ENCODE data around the gene KCTD2. TPM values are rescaled to one million over a fixed set of nuclear protein-coding genes. Genes with fewer than 3 reads are reported as not detected.

Gene KCTD2
- polyA plus RNA-seq, 2 of the 4 experiments (the other 2 are of a cell fraction) = 18.8 to 31.3 TPM

- no peak for TF ChIP-seq SMC3 (IDR thresholded peaks at IDR 0.05)
- no peak for TF ChIP-seq ZC3H11A (IDR thresholded peaks at IDR 0.05)
- TF ChIP-seq POLR2AphosphoS2 (conservative IDR thresholded peaks at IDR 0.05; ENCODE audit: low read length) = no peak
- no peak for TF ChIP-seq KDM1A (IDR thresholded peaks at IDR 0.05; ENCODE audit: low read depth)
- TF ChIP-seq, protein P1, sequence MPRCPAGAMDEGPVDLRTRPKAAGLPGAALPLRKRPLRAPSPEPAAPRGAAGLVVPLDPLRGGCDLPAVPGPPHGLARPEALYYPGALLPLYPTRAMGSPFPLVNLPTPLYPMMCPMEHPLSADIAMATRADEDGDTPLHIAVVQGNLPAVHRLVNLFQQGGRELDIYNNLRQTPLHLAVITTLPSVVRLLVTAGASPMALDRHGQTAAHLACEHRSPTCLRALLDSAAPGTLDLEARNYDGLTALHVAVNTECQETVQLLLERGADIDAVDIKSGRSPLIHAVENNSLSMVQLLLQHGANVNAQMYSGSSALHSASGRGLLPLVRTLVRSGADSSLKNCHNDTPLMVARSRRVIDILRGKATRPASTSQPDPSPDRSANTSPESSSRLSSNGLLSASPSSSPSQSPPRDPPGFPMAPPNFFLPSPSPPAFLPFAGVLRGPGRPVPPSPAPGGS (IDR thresholded peaks at IDR 0.05) = no peak
- TF ChIP-seq GATA3 (IDR thresholded peaks at IDR 0.05; ENCODE audit: borderline replicate concordance) = no peak
- no peak for TF ChIP-seq NFE2L2 (conservative IDR thresholded peaks at IDR 0.05; ENCODE audit: low read length)
- no peak for TF ChIP-seq ZFP36 (IDR thresholded peaks at IDR 0.05; ENCODE audit: borderline replicate concordance, partially characterized antibody)
- TF ChIP-seq, protein P2, sequence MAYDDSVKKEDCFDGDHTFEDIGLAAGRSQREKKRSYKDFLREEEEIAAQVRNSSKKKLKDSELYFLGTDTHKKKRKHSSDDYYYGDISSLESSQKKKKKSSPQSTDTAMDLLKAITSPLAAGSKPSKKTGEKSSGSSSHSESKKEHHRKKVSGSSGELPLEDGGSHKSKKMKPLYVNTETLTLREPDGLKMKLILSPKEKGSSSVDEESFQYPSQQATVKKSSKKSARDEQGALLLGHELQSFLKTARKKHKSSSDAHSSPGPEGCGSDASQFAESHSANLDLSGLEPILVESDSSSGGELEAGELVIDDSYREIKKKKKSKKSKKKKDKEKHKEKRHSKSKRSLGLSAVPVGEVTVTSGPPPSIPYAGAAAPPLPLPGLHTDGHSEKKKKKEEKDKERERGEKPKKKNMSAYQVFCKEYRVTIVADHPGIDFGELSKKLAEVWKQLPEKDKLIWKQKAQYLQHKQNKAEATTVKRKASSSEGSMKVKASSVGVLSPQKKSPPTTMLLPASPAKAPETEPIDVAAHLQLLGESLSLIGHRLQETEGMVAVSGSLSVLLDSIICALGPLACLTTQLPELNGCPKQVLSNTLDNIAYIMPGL (CRISPR knock-in tag; IDR thresholded peaks at IDR 0.05; ENCODE audit: borderline replicate concordance) = no peak
- Histone ChIP-seq H3K9me3 (no peaks in the 10 kb centered on the region), H3K4me1 (no peaks in the 10 kb centered on the region), H3K27ac (no peak overlapping the region), H3K4me3 (no peak overlapping the region), H3K4me2 (no peak overlapping the region)
- POLR2A ChIA-PET = interaction anchor here (2.0 kb wide), 2 partner anchors 9 to 15 kb away, joined by 4 to 11 read pairs; partner anchors contain the start of gene MRPL58
- WGBS (ENCODE audit: missing lambda C conversion rate) = 95% methylated on average over 72 of the region's 76 CpGs
- CTCF ChIA-PET = interaction anchor here (0.6 to 19.2 kb wide), 5 partner anchors 3 to 1692 kb away, joined by 3 to 404 read pairs (median 332); partner anchors contain the start of genes CDR2L, HID1 and MRPL58
- no peak for ATAC-seq
- no peak for DNase-seq (ENCODE audit: low read depth in 1 of 2, low spot score in 1 of 2)
- FAIRE-seq = no peak
These were observed 43.7 kb upstream of the KCTD2 start for GRCh38 chr17:75003070-75003956.

- no peak for DNase-seq (ENCODE audit: low read depth in 1 of 2, low spot score in 1 of 2)
- 94% methylated on average over 19 of the region's 19 CpGs for WGBS (ENCODE audit: missing lambda C conversion rate)
- no peak overlapping the region for H3K4me3 ChIP-seq
- TF ChIP-seq ESRRA (IDR thresholded peaks at IDR 0.05; ENCODE audit: borderline replicate concordance, low read length) = no peak
- no peak for TF ChIP-seq ZSCAN20 (CRISPR knock-in tag; IDR thresholded peaks at IDR 0.05)
- TF ChIP-seq HEYL (CRISPR knock-in tag; IDR thresholded peaks at IDR 0.05) = no peak
- TF ChIP-seq NR3C1 (IDR thresholded peaks at IDR 0.05) = no peak
- TF ChIP-seq HES2 (IDR thresholded peaks at IDR 0.05) = no peak
- no peak for TF ChIP-seq GATA3 (IDR thresholded peaks at IDR 0.05; ENCODE audit: borderline replicate concordance)
- no peak for TF ChIP-seq HOXB13 (CRISPR knock-in tag; IDR thresholded peaks at IDR 0.05; ENCODE audit: low read depth)
- ChIA-PET POLR2A (interaction anchor here (2.0 kb wide), 2 partner anchors 9 to 16 kb away, joined by 4 to 11 read pairs; partner anchors contain the start of gene MRPL58), CTCF (interaction anchor here (0.6 to 19.2 kb wide), 7 partner anchors 2 to 1693 kb away, joined by 3 to 404 read pairs (median 4); partner anchors contain the start of genes CDR2L, HID1 and MRPL58)
- no peak overlapping the region for H3K27ac ChIP-seq
- H3K4me2 ChIP-seq = no peak overlapping the region
- no peak for FAIRE-seq
- no peak for ATAC-seq
- H3K4me1 ChIP-seq = no peaks in the 10 kb centered on the region
- no peaks in the 10 kb centered on the region for H3K9me3 ChIP-seq
These were observed 43.1 kb upstream of the KCTD2 start for GRCh38 chr17:75003957-75004355.

- FAIRE-seq (no peak), ATAC-seq (no peak), DNase-seq (ENCODE audit: low read depth in 1 of 2, low spot score in 1 of 2) (no peak)
- no peak overlapping the region for H3K4me3 ChIP-seq
- WGBS (ENCODE audit: missing lambda C conversion rate) = 93% methylated on average over 3 of the region's 3 CpGs
- TF ChIP-seq POLR2A (IDR thresholded peaks at IDR 0.05; ENCODE audit: low read length) (no peak), NR3C1 (IDR thresholded peaks at IDR 0.05) (no peak), BHLHE40 (IDR thresholded peaks at IDR 0.05; ENCODE audit: low read depth, low read length) (no peak), ZFP36 (IDR thresholded peaks at IDR 0.05; ENCODE audit: borderline replicate concordance, partially characterized antibody) (no peak), JUN (IDR thresholded peaks at IDR 0.05) (no peak), TP53 (CRISPR knock-in tag; IDR thresholded peaks at IDR 0.05) (no peak)
- TF ChIP-seq, protein P3, sequence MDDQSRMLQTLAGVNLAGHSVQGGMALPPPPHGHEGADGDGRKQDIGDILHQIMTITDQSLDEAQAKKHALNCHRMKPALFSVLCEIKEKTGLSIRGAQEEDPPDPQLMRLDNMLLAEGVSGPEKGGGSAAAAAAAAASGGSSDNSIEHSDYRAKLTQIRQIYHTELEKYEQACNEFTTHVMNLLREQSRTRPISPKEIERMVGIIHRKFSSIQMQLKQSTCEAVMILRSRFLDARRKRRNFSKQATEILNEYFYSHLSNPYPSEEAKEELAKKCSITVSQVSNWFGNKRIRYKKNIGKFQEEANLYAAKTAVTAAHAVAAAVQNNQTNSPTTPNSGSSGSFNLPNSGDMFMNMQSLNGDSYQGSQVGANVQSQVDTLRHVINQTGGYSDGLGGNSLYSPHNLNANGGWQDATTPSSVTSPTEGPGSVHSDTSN (IDR thresholded peaks at IDR 0.05) = no peak
- TF ChIP-seq, protein P4, sequence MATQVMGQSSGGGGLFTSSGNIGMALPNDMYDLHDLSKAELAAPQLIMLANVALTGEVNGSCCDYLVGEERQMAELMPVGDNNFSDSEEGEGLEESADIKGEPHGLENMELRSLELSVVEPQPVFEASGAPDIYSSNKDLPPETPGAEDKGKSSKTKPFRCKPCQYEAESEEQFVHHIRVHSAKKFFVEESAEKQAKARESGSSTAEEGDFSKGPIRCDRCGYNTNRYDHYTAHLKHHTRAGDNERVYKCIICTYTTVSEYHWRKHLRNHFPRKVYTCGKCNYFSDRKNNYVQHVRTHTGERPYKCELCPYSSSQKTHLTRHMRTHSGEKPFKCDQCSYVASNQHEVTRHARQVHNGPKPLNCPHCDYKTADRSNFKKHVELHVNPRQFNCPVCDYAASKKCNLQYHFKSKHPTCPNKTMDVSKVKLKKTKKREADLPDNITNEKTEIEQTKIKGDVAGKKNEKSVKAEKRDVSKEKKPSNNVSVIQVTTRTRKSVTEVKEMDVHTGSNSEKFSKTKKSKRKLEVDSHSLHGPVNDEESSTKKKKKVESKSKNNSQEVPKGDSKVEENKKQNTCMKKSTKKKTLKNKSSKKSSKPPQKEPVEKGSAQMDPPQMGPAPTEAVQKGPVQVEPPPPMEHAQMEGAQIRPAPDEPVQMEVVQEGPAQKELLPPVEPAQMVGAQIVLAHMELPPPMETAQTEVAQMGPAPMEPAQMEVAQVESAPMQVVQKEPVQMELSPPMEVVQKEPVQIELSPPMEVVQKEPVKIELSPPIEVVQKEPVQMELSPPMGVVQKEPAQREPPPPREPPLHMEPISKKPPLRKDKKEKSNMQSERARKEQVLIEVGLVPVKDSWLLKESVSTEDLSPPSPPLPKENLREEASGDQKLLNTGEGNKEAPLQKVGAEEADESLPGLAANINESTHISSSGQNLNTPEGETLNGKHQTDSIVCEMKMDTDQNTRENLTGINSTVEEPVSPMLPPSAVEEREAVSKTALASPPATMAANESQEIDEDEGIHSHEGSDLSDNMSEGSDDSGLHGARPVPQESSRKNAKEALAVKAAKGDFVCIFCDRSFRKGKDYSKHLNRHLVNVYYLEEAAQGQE (IDR thresholded peaks at IDR 0.05) = no peak
- H3K4me2 ChIP-seq = no peak overlapping the region
- ChIA-PET CTCF (interaction anchor here (0.6 to 19.2 kb wide), 9 partner anchors 2 to 263 kb away, joined by 3 to 404 read pairs (median 4); partner anchors contain the start of genes CDR2L, HID1, MRPL58 and NT5C), POLR2A (interaction anchor here (2.0 kb wide), 2 partner anchors 8 to 16 kb away, joined by 4 to 11 read pairs; partner anchors contain the start of gene MRPL58)
- H3K9me3 ChIP-seq = no peaks in the 10 kb centered on the region
- no peaks in the 10 kb centered on the region for H3K4me1 ChIP-seq
- no peak overlapping the region for H3K27ac ChIP-seq
These were observed 42.7 kb upstream of the KCTD2 start for GRCh38 chr17:75004371-75004770.
